Measurements from ENCODE around the gene CACNA1B.

DNA sequence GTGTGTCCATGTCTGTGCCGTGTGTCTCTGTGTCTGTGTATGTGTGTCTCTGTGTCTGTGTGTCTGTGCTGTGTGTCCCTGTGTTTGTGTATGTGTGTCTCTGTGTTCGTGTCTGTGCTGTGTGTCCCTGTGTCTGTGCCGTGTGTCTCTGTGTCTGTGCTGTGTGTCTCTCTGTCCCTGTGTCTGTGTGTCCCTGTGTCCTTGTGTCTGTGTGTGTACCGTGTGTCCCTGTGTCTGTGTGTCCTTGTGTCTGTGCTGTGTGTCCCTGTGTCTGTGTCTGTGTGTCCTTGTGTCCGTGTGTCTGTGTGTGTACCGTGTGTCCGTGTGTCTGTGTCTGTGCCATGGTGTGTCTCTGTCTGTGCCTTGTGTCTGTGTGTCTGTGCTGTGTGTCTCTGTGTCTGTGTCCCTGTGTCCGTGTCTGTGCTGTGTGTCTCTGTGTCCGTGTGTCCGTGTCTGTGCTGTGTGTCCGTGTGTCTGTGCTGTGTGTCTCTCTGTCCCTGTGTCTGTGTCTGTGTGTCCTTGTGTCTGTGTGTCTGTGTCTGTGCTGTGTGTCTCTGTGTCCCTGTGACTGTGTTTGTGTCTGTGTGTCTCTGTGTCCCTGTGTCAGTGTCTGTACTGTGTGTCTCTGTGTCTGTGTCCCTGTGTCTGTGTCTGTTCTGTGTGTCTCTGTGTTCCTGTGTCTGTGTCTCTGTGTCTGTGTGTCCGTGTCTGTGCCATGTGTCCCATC is 23.2 kb downstream of the CACNA1B start:
- TF ChIP-seq, protein P1, sequence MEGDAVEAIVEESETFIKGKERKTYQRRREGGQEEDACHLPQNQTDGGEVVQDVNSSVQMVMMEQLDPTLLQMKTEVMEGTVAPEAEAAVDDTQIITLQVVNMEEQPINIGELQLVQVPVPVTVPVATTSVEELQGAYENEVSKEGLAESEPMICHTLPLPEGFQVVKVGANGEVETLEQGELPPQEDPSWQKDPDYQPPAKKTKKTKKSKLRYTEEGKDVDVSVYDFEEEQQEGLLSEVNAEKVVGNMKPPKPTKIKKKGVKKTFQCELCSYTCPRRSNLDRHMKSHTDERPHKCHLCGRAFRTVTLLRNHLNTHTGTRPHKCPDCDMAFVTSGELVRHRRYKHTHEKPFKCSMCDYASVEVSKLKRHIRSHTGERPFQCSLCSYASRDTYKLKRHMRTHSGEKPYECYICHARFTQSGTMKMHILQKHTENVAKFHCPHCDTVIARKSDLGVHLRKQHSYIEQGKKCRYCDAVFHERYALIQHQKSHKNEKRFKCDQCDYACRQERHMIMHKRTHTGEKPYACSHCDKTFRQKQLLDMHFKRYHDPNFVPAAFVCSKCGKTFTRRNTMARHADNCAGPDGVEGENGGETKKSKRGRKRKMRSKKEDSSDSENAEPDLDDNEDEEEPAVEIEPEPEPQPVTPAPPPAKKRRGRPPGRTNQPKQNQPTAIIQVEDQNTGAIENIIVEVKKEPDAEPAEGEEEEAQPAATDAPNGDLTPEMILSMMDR (conservative IDR thresholded peaks at IDR 0.05; ENCODE audit: low read depth, low read length), result no peak
- no peak for TF ChIP-seq EZH2 (IDR thresholded peaks at IDR 0.05; ENCODE audit: borderline replicate concordance, low read depth, low read length, poor library complexity, severe bottlenecking)
